ENCODE results near the gene CLPX.

The CLPX gene

DNA sequence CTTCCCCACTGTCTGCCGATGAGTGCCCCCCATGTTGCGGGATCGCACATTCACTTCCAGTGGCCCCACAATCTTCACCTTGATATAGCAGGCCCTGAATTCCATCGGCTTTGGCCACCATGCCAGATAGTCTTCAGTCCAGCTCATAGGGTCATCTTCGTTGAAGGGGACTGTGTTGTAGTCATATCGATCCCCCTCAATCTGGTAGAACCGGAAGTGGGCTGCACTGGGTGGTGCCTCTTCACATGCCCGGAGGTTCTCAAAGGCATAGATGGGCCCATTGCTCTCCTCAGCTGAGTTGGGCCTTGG, 12.1 kb upstream of the CLPX start:
- TF ChIP-seq EZH2 (optimal IDR thresholded peaks at IDR 0.05; ENCODE audit: low read depth, low read length) (no peak), CTCF (IDR thresholded peaks at IDR 0.05; ENCODE audit: low read length) (no peak)
- Histone ChIP-seq H3K4me3 (ENCODE audit: low read length) (no peak overlapping the region), H3K36me3 (replicated peaks; ENCODE audit: insufficient read depth, low read length) (no peaks in the 10 kb centered on the region), H3K9me3 (replicated peaks; ENCODE audit: insufficient read depth, low read length) (no peaks in the 10 kb centered on the region), H3K9me2 (replicated peaks; ENCODE audit: insufficient read depth, low read length) (no peaks in the 10 kb centered on the region), H3F3A (ENCODE audit: insufficient read depth, low read length) (no peaks in the 10 kb centered on the region), H3K27ac (ENCODE audit: low read length) (no peak overlapping the region), H3K4me2 (ENCODE audit: low read depth, low read length) (no peak overlapping the region), H3K79me2 (ENCODE audit: low read length) (no peaks in the 10 kb centered on the region), H3K9ac (ENCODE audit: low read length) (no peak overlapping the region), H4K20me1 (ENCODE audit: insufficient read depth, low read length) (no peaks in the 10 kb centered on the region), H2AFZ (ENCODE audit: low read length) (no peak overlapping the region), H3K27me3 (replicated peaks; ENCODE audit: insufficient read depth, low read length) (no peaks in the 10 kb centered on the region), H3K4me1 (ENCODE audit: low read length) (no peaks in the 10 kb centered on the region)
- DNase-seq: no peak

DNA sequence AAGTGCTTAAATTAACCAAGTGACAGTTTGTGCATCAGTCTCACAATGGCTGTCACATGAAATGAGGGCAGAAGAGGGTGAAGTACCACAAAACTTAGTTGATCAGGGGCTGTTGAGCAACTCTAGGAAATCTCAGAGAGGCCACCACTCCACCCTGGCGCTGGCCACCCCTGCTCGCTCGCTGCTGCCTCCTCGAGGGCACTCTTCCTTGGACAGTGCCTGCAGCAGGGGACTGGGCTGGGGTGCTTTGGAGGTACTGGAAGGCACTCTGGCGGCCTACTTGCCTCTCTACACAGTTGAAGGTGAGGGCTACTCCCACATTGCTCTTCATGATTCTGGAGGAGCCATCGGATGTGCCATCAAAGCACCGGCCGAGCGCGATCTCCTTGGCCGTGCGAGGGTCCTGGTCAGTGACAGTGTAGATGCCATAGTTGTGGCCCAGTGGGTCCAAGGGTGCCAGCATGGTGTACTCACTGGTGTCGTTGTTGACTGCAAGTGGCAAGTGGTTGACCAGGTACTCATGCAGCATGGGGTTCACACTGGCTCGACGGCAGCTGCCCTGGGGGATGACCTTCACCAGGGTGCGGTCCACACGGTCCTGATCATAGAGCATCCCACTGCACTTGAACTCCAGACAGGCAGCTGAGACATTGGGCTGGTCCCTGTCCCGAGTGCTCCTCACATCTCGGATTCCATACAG, 11.6 kb upstream of the CLPX start:
- Histone ChIP-seq H3K36me3 (replicated peaks; ENCODE audit: insufficient read depth, low read length) (no peaks in the 10 kb centered on the region), H3K9me2 (replicated peaks; ENCODE audit: insufficient read depth, low read length) (no peaks in the 10 kb centered on the region), H3K9ac (ENCODE audit: low read length) (no peak overlapping the region), H2AFZ (ENCODE audit: low read length) (no peak overlapping the region), H3K9me3 (replicated peaks; ENCODE audit: insufficient read depth, low read length) (no peaks in the 10 kb centered on the region), H3K27me3 (replicated peaks; ENCODE audit: insufficient read depth, low read length) (no peaks in the 10 kb centered on the region), H3K4me3 (ENCODE audit: low read length) (no peak overlapping the region), H3K4me2 (ENCODE audit: low read depth, low read length) (no peak overlapping the region), H3K4me1 (ENCODE audit: low read length) (no peaks in the 10 kb centered on the region), H3K79me2 (ENCODE audit: low read length) (no peaks in the 10 kb centered on the region), H3K27ac (ENCODE audit: low read length) (no peak overlapping the region), H3F3A (ENCODE audit: insufficient read depth, low read length) (no peaks in the 10 kb centered on the region), H4K20me1 (ENCODE audit: insufficient read depth, low read length) (no peaks in the 10 kb centered on the region)
- TF ChIP-seq CTCF (IDR thresholded peaks at IDR 0.05; ENCODE audit: low read length) (no peak), EZH2phosphoT487 (IDR thresholded peaks at IDR 0.05; ENCODE audit: low read length) (no peak), EZH2 (optimal IDR thresholded peaks at IDR 0.05; ENCODE audit: low read depth, low read length) (no peak)
- no peak for DNase-seq

GRCh38 chr15:65195548-65195923, 10.4 kb upstream of the CLPX start:
- H3K27me3 ChIP-seq (replicated peaks; ENCODE audit: insufficient read depth, low read length): no peaks in the 10 kb centered on the region
- no peak overlapping the region for H3K4me2 ChIP-seq (ENCODE audit: low read depth, low read length)
- no peak for TF ChIP-seq CTCF (IDR thresholded peaks at IDR 0.05; ENCODE audit: low read length)
- no peak for TF ChIP-seq EZH2 (optimal IDR thresholded peaks at IDR 0.05; ENCODE audit: low read depth, low read length)
- TF ChIP-seq EZH2phosphoT487 (IDR thresholded peaks at IDR 0.05; ENCODE audit: low read length): no peak
- no peaks in the 10 kb centered on the region for H3K9me3 ChIP-seq (replicated peaks; ENCODE audit: insufficient read depth, low read length)
- no peaks in the 10 kb centered on the region for H3K79me2 ChIP-seq (ENCODE audit: low read length)
- no peak overlapping the region for H2AFZ ChIP-seq (ENCODE audit: low read length)
- H3K9me2 ChIP-seq (replicated peaks; ENCODE audit: insufficient read depth, low read length): no peaks in the 10 kb centered on the region
- no peaks in the 10 kb centered on the region for H3F3A ChIP-seq (ENCODE audit: insufficient read depth, low read length)
- H3K36me3 ChIP-seq (replicated peaks; ENCODE audit: insufficient read depth, low read length): no peaks in the 10 kb centered on the region
- no peak overlapping the region for H3K9ac ChIP-seq (ENCODE audit: low read length)
- H3K27ac ChIP-seq (ENCODE audit: low read length): no peak overlapping the region
- H4K20me1 ChIP-seq (ENCODE audit: insufficient read depth, low read length): no peaks in the 10 kb centered on the region
- DNase-seq: no peak
- H3K4me3 ChIP-seq (ENCODE audit: low read length): no peak overlapping the region
- H3K4me1 ChIP-seq (ENCODE audit: low read length): no peaks in the 10 kb centered on the region
